ENCODE results near the gene PRPF18.

Gene PRPF18

GRCh38 chr10:13657101-13657680 lies 70.4 kb downstream of the PRPF18 start:
- H3K9me2 ChIP-seq (replicated peaks; ENCODE audit: insufficient read depth, low read length) = no peaks in the 10 kb centered on the region
- TF ChIP-seq EZH2phosphoT487 (IDR thresholded peaks at IDR 0.05; ENCODE audit: low read length) (no peak), EZH2 (optimal IDR thresholded peaks at IDR 0.05; ENCODE audit: low read depth, low read length) (no peak), CTCF (IDR thresholded peaks at IDR 0.05; ENCODE audit: low read length) (no peak)
- H2AFZ ChIP-seq (ENCODE audit: low read length) = no peak overlapping the region
- H3K4me1 ChIP-seq (ENCODE audit: low read length) = no peaks in the 10 kb centered on the region
- H3F3A ChIP-seq (ENCODE audit: insufficient read depth, low read length) = no peaks in the 10 kb centered on the region
- no peak overlapping the region for H3K9ac ChIP-seq (ENCODE audit: low read length)
- no peaks in the 10 kb centered on the region for H3K27me3 ChIP-seq (replicated peaks; ENCODE audit: insufficient read depth, low read length)
- no peak overlapping the region for H3K27ac ChIP-seq (ENCODE audit: low read length)
- no peaks in the 10 kb centered on the region for H3K79me2 ChIP-seq (ENCODE audit: low read length)
- no peak for DNase-seq
- no peak overlapping the region for H3K4me2 ChIP-seq (ENCODE audit: low read depth, low read length)
- H3K36me3 ChIP-seq (replicated peaks; ENCODE audit: insufficient read depth, low read length) = no peaks in the 10 kb centered on the region
- H4K20me1 ChIP-seq (ENCODE audit: insufficient read depth, low read length) = no peaks in the 10 kb centered on the region
- no peak overlapping the region for H3K4me3 ChIP-seq (ENCODE audit: low read length)
- H3K9me3 ChIP-seq (replicated peaks; ENCODE audit: insufficient read depth, low read length) = no peaks in the 10 kb centered on the region

- H4K20me1 ChIP-seq (ENCODE audit: insufficient read depth, low read length) = no peaks in the 10 kb centered on the region
- no peak overlapping the region for H3K27ac ChIP-seq (ENCODE audit: low read length)
- H3K4me3 ChIP-seq (ENCODE audit: low read length) = no peak overlapping the region
- no peaks in the 10 kb centered on the region for H3F3A ChIP-seq (ENCODE audit: insufficient read depth, low read length)
- no peaks in the 10 kb centered on the region for H3K4me1 ChIP-seq (ENCODE audit: low read length)
- no peak overlapping the region for H3K9ac ChIP-seq (ENCODE audit: low read length)
- DNase-seq = no peak
- H3K9me2 ChIP-seq (replicated peaks; ENCODE audit: insufficient read depth, low read length) = no peaks in the 10 kb centered on the region
- H3K79me2 ChIP-seq (ENCODE audit: low read length) = no peaks in the 10 kb centered on the region
- TF ChIP-seq CTCF (IDR thresholded peaks at IDR 0.05; ENCODE audit: low read length) (no peak), EZH2phosphoT487 (IDR thresholded peaks at IDR 0.05; ENCODE audit: low read length) (no peak), EZH2 (optimal IDR thresholded peaks at IDR 0.05; ENCODE audit: low read depth, low read length) (no peak)
- H3K9me3 ChIP-seq (replicated peaks; ENCODE audit: insufficient read depth, low read length) = no peaks in the 10 kb centered on the region
- no peak overlapping the region for H2AFZ ChIP-seq (ENCODE audit: low read length)
- no peaks in the 10 kb centered on the region for H3K36me3 ChIP-seq (replicated peaks; ENCODE audit: insufficient read depth, low read length)
- no peak overlapping the region for H3K4me2 ChIP-seq (ENCODE audit: low read depth, low read length)
- H3K27me3 ChIP-seq (replicated peaks; ENCODE audit: insufficient read depth, low read length) = no peaks in the 10 kb centered on the region
Observed at GRCh38 chr10:13658264-13658663, 71.5 kb downstream of the PRPF18 start.

- no peak for TF ChIP-seq EZH2 (optimal IDR thresholded peaks at IDR 0.05; ENCODE audit: low read depth, low read length)
- TF ChIP-seq CTCF (IDR thresholded peaks at IDR 0.05; ENCODE audit: low read length) = no peak
- TF ChIP-seq EZH2phosphoT487 (IDR thresholded peaks at IDR 0.05; ENCODE audit: low read length) = no peak
- no peaks in the 10 kb centered on the region for H3K79me2 ChIP-seq (ENCODE audit: low read length)
- H2AFZ ChIP-seq (ENCODE audit: low read length) = no peak overlapping the region
- DNase-seq = no peak
- no peaks in the 10 kb centered on the region for H3K9me2 ChIP-seq (replicated peaks; ENCODE audit: insufficient read depth, low read length)
- no peaks in the 10 kb centered on the region for H3K36me3 ChIP-seq (replicated peaks; ENCODE audit: insufficient read depth, low read length)
- H4K20me1 ChIP-seq (ENCODE audit: insufficient read depth, low read length) = no peaks in the 10 kb centered on the region
- H3K9me3 ChIP-seq (replicated peaks; ENCODE audit: insufficient read depth, low read length) = no peaks in the 10 kb centered on the region
- no peaks in the 10 kb centered on the region for H3K4me1 ChIP-seq (ENCODE audit: low read length)
- no peak overlapping the region for H3K4me3 ChIP-seq (ENCODE audit: low read length)
- H3K9ac ChIP-seq (ENCODE audit: low read length) = no peak overlapping the region
- no peak overlapping the region for H3K27ac ChIP-seq (ENCODE audit: low read length)
- H3K4me2 ChIP-seq (ENCODE audit: low read depth, low read length) = no peak overlapping the region
- no peaks in the 10 kb centered on the region for H3F3A ChIP-seq (ENCODE audit: insufficient read depth, low read length)
- H3K27me3 ChIP-seq (replicated peaks; ENCODE audit: insufficient read depth, low read length) = no peaks in the 10 kb centered on the region
Observed at GRCh38 chr10:13658871-13659685, 72.3 kb downstream of the PRPF18 start.
